Measurements from ENCODE around the gene PCAT7. TPM values are rescaled to one million over a fixed set of nuclear protein-coding genes. Genes with fewer than 3 reads are reported as not detected.

Gene PCAT7
- total RNA-seq, 1 experiment from 2014 or later: 3.8 TPM

GRCh38 chr9:94545940-94546339 lies 8.9 kb upstream of the PCAT7 start:
- H3K4me2 ChIP-seq: no peak overlapping the region
- no peak for DNase-seq
- peaks cover 17% of the 10 kb centered on the region for H3K36me3 ChIP-seq (ENCODE audit: low read depth)
- no TSS peak for BruUV-seq (replicated peaks)
- H3K4me3 ChIP-seq: no peak overlapping the region
- H3K27me3 ChIP-seq (ENCODE audit: insufficient read depth, low read depth): no peaks in the 10 kb centered on the region
- no peaks in the 10 kb centered on the region for H3F3A ChIP-seq (ENCODE audit: insufficient read depth, low read depth)
- no peak for TF ChIP-seq EZH2 (IDR thresholded peaks at IDR 0.05; ENCODE audit: low read depth)
- TF ChIP-seq CTCF (conservative IDR thresholded peaks at IDR 0.05): no peak
- H2AFZ ChIP-seq: no peak overlapping the region
- ChIA-PET POLR2A (ENCODE audit: unreplicated experiment) (no interaction called here), CTCF (no interaction called here)
- H3K9me3 ChIP-seq (ENCODE audit: insufficient read depth, low read depth): 0 out of 2 replicates have a peak, but pooled peaks cover 2% of the 10 kb centered on the region
- intact Hi-C loops (cut with micrococcal nuclease; ENCODE audit: unreplicated experiment): no loop called here
- H4K20me1 ChIP-seq (ENCODE audit: insufficient read depth): no peaks in the 10 kb centered on the region
- no peaks in the 10 kb centered on the region for H3K4me1 ChIP-seq (replicated peaks; ENCODE audit: insufficient read depth)
- H3K9me2 ChIP-seq (ENCODE audit: insufficient read depth): no peaks in the 10 kb centered on the region
- H3K27ac ChIP-seq: no peak overlapping the region
- peaks cover 15% of the 10 kb centered on the region for H3K79me2 ChIP-seq (ENCODE audit: low read depth)

DNA sequence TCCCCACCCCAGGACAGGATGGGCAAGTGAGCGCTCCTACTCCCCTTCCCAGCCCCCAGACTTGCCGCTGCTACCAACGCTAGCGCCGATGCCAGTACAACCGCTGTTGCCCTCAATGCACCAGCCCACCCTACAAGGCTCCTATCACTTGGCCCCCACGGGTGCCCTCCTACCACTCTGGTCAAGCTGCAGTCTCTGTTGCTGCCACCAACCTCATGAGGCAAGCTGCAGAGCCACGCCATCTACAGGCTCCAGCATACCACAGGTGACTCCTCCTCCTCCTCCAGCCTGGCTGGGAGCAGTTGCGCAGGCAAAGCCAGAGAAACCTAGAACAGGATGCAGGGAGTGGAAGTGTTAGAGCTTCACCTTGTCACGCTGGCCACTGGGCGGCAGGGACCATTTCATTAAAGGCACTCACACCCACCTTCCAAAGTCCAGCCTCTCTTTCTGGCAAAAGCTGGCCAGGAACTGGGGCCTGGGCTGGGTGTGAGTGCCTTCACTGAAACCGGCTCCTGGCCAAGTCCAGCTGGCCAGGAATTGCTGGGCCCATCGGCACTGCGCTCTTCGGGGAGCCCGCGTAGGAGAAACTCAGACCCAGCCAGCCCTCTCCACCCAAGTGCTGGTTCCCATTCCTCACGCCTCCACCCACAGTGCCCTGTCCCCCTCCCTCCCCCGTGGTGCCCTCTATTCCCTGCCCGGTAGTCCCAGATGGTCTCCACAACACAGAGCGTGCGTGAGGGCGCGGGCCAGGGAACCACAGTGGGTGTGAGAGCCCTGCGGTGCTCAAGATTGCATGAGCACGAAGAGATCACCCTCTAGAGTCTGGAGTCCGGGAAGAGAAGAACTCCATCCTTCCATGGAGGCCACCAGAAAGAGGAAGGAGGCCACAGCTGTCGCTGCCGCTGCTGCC lies 1.6 kb upstream of the PCAT7 start:
- intact Hi-C loops (cut with micrococcal nuclease; ENCODE audit: unreplicated experiment): loop anchor here (5.0 kb wide), 3 partner anchors 364 to 1664 kb away; no protein-coding TSS in a partner anchor
- H3K27me3 ChIP-seq (ENCODE audit: insufficient read depth, low read depth): no peaks in the 10 kb centered on the region
- 0 out of 2 replicates have a peak, but pooled peaks cover 7% of the 10 kb centered on the region for H3F3A ChIP-seq (ENCODE audit: insufficient read depth, low read depth)
- TF ChIP-seq EZH2 (IDR thresholded peaks at IDR 0.05; ENCODE audit: low read depth): no peak
- no peak for TF ChIP-seq CTCF (conservative IDR thresholded peaks at IDR 0.05)
- no peak overlapping the region for H3K27ac ChIP-seq
- BruUV-seq (replicated peaks): no TSS peak
- H3K79me2 ChIP-seq (ENCODE audit: low read depth): peaks cover 42% of the 10 kb centered on the region
- H2AFZ ChIP-seq: no peak overlapping the region
- H3K9me2 ChIP-seq (ENCODE audit: insufficient read depth): no peaks in the 10 kb centered on the region
- POLR2A ChIA-PET (ENCODE audit: unreplicated experiment): no interaction called here
- H4K20me1 ChIP-seq (ENCODE audit: insufficient read depth): peaks cover 4% of the 10 kb centered on the region; the same call in 1 of the 2 replicates
- DNase-seq: peak; percentile 21 to 56
- peaks cover 5% of the 10 kb centered on the region for H3K4me1 ChIP-seq (replicated peaks; ENCODE audit: insufficient read depth)
- CTCF ChIA-PET: interaction anchor here (0.5 to 1.5 kb wide), 2 partner anchors 32 to 96 kb away, joined by 4 to 12 read pairs; no protein-coding TSS in a partner anchor
- H3K4me2 ChIP-seq: peak overlapping the region; percentile 87
- H3K9me3 ChIP-seq (ENCODE audit: insufficient read depth, low read depth): 0 out of 2 replicates have a peak, but pooled peaks cover 3% of the 10 kb centered on the region
- H3K4me3 ChIP-seq: peak overlapping the region; percentile 67
- peaks cover 20% of the 10 kb centered on the region for H3K36me3 ChIP-seq (ENCODE audit: low read depth)

- Histone ChIP-seq H3K4me3 (peak overlapping the region; percentile 67), H3K36me3 (ENCODE audit: low read depth) (peaks cover 17% of the 10 kb centered on the region), H3K9me3 (ENCODE audit: insufficient read depth, low read depth) (0 out of 2 replicates have a peak, but pooled peaks cover 3% of the 10 kb centered on the region), H3K4me2 (peak overlapping the region; percentile 87), H3K27ac (peak overlapping the region; percentile 82; the same call in 1 of the 2 replicates), H3F3A (ENCODE audit: insufficient read depth, low read depth) (0 out of 2 replicates have a peak, but pooled peaks cover 7% of the 10 kb centered on the region), H3K4me1 (replicated peaks; ENCODE audit: insufficient read depth) (peaks cover 5% of the 10 kb centered on the region), H2AFZ (peak overlapping the region; percentile 97), H3K27me3 (ENCODE audit: insufficient read depth, low read depth) (no peaks in the 10 kb centered on the region), H4K20me1 (ENCODE audit: insufficient read depth) (peaks cover 4% of the 10 kb centered on the region; the same call in 1 of the 2 replicates), H3K79me2 (ENCODE audit: low read depth) (peaks cover 42% of the 10 kb centered on the region), H3K9me2 (ENCODE audit: insufficient read depth) (no peaks in the 10 kb centered on the region)
- POLR2A ChIA-PET (ENCODE audit: unreplicated experiment): interaction anchor here (0.6 to 0.7 kb wide), 3 partner anchors 116 to 894 kb away, joined by 4 to 17 read pairs (median 8); no protein-coding TSS in a partner anchor
- peak in 1 of 2 experiments; percentile 40 for DNase-seq
- CTCF ChIA-PET: interaction anchor here (0.9 to 1.5 kb wide), 6 partner anchors 50 to 614 kb away, joined by 3 to 12 read pairs (median 6); no protein-coding TSS in a partner anchor
- intact Hi-C loops (cut with micrococcal nuclease; ENCODE audit: unreplicated experiment): loop anchor here (1.0 to 5.0 kb wide), 11 partner anchors 49 to 1663 kb away; no protein-coding TSS in a partner anchor
- no TSS peak for BruUV-seq (replicated peaks)
- no peak for TF ChIP-seq CTCF (conservative IDR thresholded peaks at IDR 0.05)
- TF ChIP-seq EZH2 (IDR thresholded peaks at IDR 0.05; ENCODE audit: low read depth): no peak
These were observed 825 bp upstream of the PCAT7 start for GRCh38 chr9:94554078-94554438.
